Measurements from ENCODE around the gene NSF.
A peak's percentile ranks its signal among the peaks of the same experiment; 100 is the strongest.

NSF gene

GRCh38 chr17:46794318-46794717 lies 203.8 kb downstream of the NSF start:
- TF ChIP-seq ZFX (IDR thresholded peaks at IDR 0.05; ENCODE audit: borderline replicate concordance) (no peak), CTCF (IDR thresholded peaks at IDR 0.05) (no peak)
- H3K27ac ChIP-seq, result peak overlapping the region; percentile 33; the same call in 1 of the 2 replicates

- no peak overlapping the region for H3K27ac ChIP-seq
- TF ChIP-seq CTCF (IDR thresholded peaks at IDR 0.05) (no peak), ZFX (IDR thresholded peaks at IDR 0.05; ENCODE audit: borderline replicate concordance) (no peak)
Measured at GRCh38 chr17:46795379-46795952, 205.0 kb downstream of the NSF start.

DNA sequence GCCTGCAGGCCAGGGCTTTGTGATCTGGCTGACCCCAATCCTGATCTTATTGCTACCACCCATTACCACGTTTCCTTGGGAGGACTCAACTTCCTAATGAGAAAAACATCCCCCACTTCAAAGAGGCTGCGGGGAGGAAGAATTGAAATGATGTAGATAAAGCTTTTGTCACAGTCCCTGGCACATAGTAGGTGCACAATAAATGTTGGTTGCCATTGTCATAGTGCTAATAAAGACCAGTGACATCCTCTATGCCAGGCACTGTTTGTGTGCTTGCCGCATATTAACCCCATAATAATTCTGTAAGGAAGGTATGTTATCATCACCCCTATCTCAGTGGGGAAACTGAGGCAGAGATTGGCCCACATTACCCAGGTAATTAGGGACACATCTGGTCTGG lies 205.6 kb downstream of the NSF start:
- H3K27ac ChIP-seq, result no peak overlapping the region
- TF ChIP-seq ZFX (IDR thresholded peaks at IDR 0.05; ENCODE audit: borderline replicate concordance), result no peak
- no peak for TF ChIP-seq CTCF (IDR thresholded peaks at IDR 0.05)

GRCh38 chr17:46796524-46796923 lies 206.1 kb downstream of the NSF start:
- TF ChIP-seq ZFX (IDR thresholded peaks at IDR 0.05; ENCODE audit: borderline replicate concordance), result no peak
- no peak for TF ChIP-seq CTCF (IDR thresholded peaks at IDR 0.05)
- no peak overlapping the region for H3K27ac ChIP-seq

- no peak for TF ChIP-seq CTCF (IDR thresholded peaks at IDR 0.05)
- TF ChIP-seq ZFX (IDR thresholded peaks at IDR 0.05; ENCODE audit: borderline replicate concordance), result no peak
- 0 out of 2 replicates have a peak overlapping the region, but pooled peaks have one; percentile 15 for H3K27ac ChIP-seq
Measured at GRCh38 chr17:46796956-46797530, 206.6 kb downstream of the NSF start.

- TF ChIP-seq CTCF (IDR thresholded peaks at IDR 0.05) (no peak), ZFX (IDR thresholded peaks at IDR 0.05; ENCODE audit: borderline replicate concordance) (no peak)
- no peak overlapping the region for H3K27ac ChIP-seq
Measured at GRCh38 chr17:46800573-46800972, 210.1 kb downstream of the NSF start.

DNA sequence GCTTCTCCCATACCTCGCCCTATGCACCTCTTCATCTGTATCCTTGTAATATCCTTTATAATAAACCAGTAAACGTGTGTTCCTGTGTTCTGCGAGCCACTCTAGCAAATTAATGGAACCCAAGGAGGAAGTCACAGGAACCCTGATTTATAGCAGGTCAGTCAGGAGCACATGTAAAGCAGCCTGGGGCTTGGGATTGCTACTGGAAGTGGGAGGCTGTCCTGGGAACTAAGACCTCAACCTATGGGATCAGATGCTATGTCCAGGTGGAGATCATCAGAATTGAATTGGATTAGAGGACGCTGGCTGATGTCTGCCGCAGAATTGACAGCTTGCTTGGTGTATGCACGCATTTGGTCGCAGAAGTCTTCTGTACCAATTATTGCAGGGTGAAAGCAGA lies 212.3 kb downstream of the NSF start:
- no peak overlapping the region for H3K27ac ChIP-seq
- TF ChIP-seq ZFX (IDR thresholded peaks at IDR 0.05; ENCODE audit: borderline replicate concordance) (no peak), CTCF (IDR thresholded peaks at IDR 0.05) (no peak)
